Duodenal mucosa (tissue), 2 donors: Measurements from ENCODE around the gene GTPBP2.

Experiments used
- H3K27ac ChIP-seq: one replicate; pipeline ENCODE4 v1.7.0; 2013; ENCODE audit warnings: low read depth, low read length
- H3K27me3 ChIP-seq, 2 donors: one replicate each; pipeline ENCODE4 v1.7.0; 2013; ENCODE audit warnings: low read length in 2 of 2, control low read depth in 1 of 2; ENCODE audit not compliant: insufficient read depth in 2 of 2, control insufficient read depth in 1 of 2
- H3K36me3 ChIP-seq, 2 donors: one replicate each; pipeline ENCODE4 v1.7.0; 2013; ENCODE audit warnings: low read length in 2 of 2, control low read depth in 1 of 2; ENCODE audit not compliant: insufficient read depth in 2 of 2, control insufficient read depth in 1 of 2
- H3K4me1 ChIP-seq, 2 donors: one replicate each; pipeline ENCODE4 v1.7.0; 2013; ENCODE audit warnings: low read length in 2 of 2, control low read depth in 1 of 2; ENCODE audit not compliant: insufficient read depth in 2 of 2, control insufficient read depth in 1 of 2
- H3K4me3 ChIP-seq, 2 donors: one replicate each; pipeline ENCODE4 v1.7.0; 2013; ENCODE audit warnings: low read length in 2 of 2, low read depth in 1 of 2
- H3K9ac ChIP-seq, 2 donors: one replicate each; pipeline ENCODE4 v1.7.0; 2013; ENCODE audit warnings: low read length in 2 of 2, low read depth in 1 of 2
- H3K9me3 ChIP-seq, 2 donors: one replicate each; pipeline ENCODE4 v1.7.0; 2013; ENCODE audit warnings: low read length in 2 of 2, control low read depth in 1 of 2; ENCODE audit not compliant: control insufficient read depth in 1 of 2

The GTPBP2 gene

GRCh38 chr6:43623880-43624785 lies 4.9 kb downstream of the GTPBP2 start:
- no peak overlapping the region for H3K27ac ChIP-seq
- no peaks in the 10 kb centered on the region for H3K27me3 ChIP-seq
- H3K9me3 ChIP-seq, result no peaks in the 10 kb centered on the region
- peaks cover 14 to 20% of the 10 kb centered on the region in 2 donors for H3K4me1 ChIP-seq
- H3K36me3 ChIP-seq, result peaks cover 56 to 67% of the 10 kb centered on the region in 2 donors
- no peak overlapping the region for H3K9ac ChIP-seq
- H3K4me3 ChIP-seq, result no peak overlapping the region

- Histone ChIP-seq H3K9me3 (no peaks in the 10 kb centered on the region), H3K27me3 (no peaks in the 10 kb centered on the region), H3K9ac (no peak overlapping the region), H3K36me3 (peaks cover 56 to 67% of the 10 kb centered on the region in 2 donors), H3K4me3 (no peak overlapping the region), H3K4me1 (peaks cover 8 to 9% of the 10 kb centered on the region in 2 donors), H3K27ac (no peak overlapping the region)
Observed at GRCh38 chr6:43622541-43622940, 6.5 kb downstream of the GTPBP2 start.

GRCh38 chr6:43621836-43622180 lies 7.3 kb downstream of the GTPBP2 start:
- Histone ChIP-seq H3K9ac (no peak overlapping the region), H3K27me3 (no peaks in the 10 kb centered on the region), H3K4me3 (no peak overlapping the region), H3K36me3 (peaks cover 56 to 67% of the 10 kb centered on the region in 2 donors), H3K27ac (no peak overlapping the region), H3K4me1 (peaks cover under 1 to 1% of the 10 kb centered on the region in 2 donors), H3K9me3 (no peaks in the 10 kb centered on the region)

GRCh38 chr6:43621078-43621835 lies 7.8 kb downstream of the GTPBP2 start:
- peaks cover 56 to 68% of the 10 kb centered on the region in 2 donors for H3K36me3 ChIP-seq
- no peaks in the 10 kb centered on the region for H3K4me1 ChIP-seq
- H3K9me3 ChIP-seq, result no peaks in the 10 kb centered on the region
- H3K9ac ChIP-seq, result no peak overlapping the region
- H3K27ac ChIP-seq, result no peak overlapping the region
- no peaks in the 10 kb centered on the region for H3K27me3 ChIP-seq
- H3K4me3 ChIP-seq, result no peak overlapping the region

DNA sequence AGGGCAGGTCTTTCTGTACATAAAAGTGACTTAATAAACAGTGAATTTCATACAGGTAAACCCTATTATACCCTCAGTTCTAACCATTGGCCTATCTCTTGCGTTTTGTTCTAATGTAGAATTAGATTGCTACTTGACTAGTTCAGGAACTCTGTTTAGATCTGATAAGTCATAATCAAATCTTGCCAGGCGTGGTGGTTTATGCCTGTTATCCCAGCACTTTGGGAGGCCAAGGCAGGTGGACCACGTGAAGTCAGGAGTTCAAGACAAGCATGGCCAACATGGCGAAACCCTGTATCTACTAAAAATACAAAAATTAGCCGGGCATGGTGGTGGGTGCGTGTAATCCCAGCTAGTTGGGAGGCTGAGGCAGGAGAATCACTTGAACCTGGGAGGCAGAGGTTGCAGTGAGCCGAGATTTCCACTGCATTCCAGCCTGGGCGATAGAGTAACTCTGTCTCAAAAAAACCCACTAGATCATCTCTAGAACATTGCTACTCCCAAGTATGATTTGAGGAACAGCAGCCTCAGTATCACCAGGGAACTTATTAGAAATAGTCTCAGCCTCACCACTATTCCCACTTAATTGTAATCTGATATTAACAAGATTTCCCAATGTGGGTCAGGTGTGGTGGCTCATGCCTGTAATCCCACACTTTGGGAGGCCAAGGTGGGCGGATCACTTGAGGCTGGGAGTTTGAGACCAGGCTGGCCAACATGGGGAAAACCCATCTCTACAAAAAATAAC lies 12.2 kb downstream of the GTPBP2 start:
- peaks cover 27 to 46% of the 10 kb centered on the region in 2 donors for H3K36me3 ChIP-seq
- H3K4me1 ChIP-seq, result no peaks in the 10 kb centered on the region
- no peak overlapping the region for H3K9ac ChIP-seq
- H3K27me3 ChIP-seq, result no peaks in the 10 kb centered on the region
- H3K27ac ChIP-seq, result no peak overlapping the region
- H3K9me3 ChIP-seq, result no peaks in the 10 kb centered on the region
- no peak overlapping the region for H3K4me3 ChIP-seq

DNA sequence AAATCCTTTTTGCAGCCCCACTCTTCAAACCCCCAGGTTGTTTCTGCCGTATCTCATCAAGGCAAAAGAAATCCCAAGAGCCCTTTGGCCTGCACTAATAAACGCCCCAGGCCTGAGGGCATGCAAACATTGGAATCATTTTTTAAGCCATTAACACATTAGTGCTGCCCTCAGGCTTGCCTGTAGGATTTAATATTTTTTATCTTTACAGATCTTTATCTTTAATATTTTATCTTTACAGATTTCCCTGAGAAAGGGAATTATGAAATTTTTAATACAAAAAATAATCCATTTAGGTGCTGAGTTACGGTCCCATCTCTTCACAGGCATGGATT lies 14.7 kb downstream of the GTPBP2 start:
- Histone ChIP-seq H3K36me3 (peaks cover 20 to 40% of the 10 kb centered on the region in 2 donors), H3K27ac (no peak overlapping the region), H3K4me1 (no peaks in the 10 kb centered on the region), H3K27me3 (no peaks in the 10 kb centered on the region), H3K9ac (no peak overlapping the region), H3K4me3 (no peak overlapping the region), H3K9me3 (no peaks in the 10 kb centered on the region)

GRCh38 chr6:43613721-43614395 lies 15.2 kb downstream of the GTPBP2 start:
- H3K4me3 ChIP-seq, result no peak overlapping the region
- peaks cover 23 to 40% of the 10 kb centered on the region in 2 donors for H3K36me3 ChIP-seq
- no peaks in the 10 kb centered on the region for H3K4me1 ChIP-seq
- H3K27ac ChIP-seq, result no peak overlapping the region
- no peaks in the 10 kb centered on the region for H3K9me3 ChIP-seq
- no peaks in the 10 kb centered on the region for H3K27me3 ChIP-seq
- no peak overlapping the region for H3K9ac ChIP-seq

DNA sequence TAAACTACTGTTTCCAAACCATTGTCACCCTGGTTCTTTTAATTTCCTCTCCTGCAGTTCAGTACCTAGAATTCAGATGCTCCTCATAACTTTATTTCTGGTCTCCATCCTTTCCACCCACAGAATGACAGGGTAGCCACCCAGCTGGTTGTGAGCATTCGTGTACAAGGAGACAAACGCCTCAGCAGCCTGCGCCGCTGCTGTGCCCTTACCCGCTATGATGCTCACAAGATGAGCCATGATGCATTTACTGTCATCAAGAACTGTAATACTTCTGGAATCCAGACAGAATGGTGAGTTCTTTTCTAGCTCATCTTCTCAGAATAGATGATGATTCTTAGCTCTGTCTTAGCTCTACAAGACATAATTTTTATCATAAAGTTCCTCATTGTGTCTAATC lies 18.6 kb downstream of the GTPBP2 start:
- Histone ChIP-seq H3K9me3 (no peaks in the 10 kb centered on the region), H3K9ac (no peak overlapping the region), H3K36me3 (peaks cover 23 to 45% of the 10 kb centered on the region in 2 donors), H3K4me1 (no peaks in the 10 kb centered on the region), H3K27me3 (no peaks in the 10 kb centered on the region), H3K27ac (no peak overlapping the region), H3K4me3 (no peak overlapping the region)

GRCh38 chr6:43609402-43609801 lies 19.7 kb downstream of the GTPBP2 start:
- Histone ChIP-seq H3K9ac (no peak overlapping the region), H3K27me3 (no peaks in the 10 kb centered on the region), H3K4me3 (no peak overlapping the region), H3K4me1 (no peaks in the 10 kb centered on the region), H3K36me3 (peaks cover 29 to 51% of the 10 kb centered on the region in 2 donors), H3K27ac (no peak overlapping the region), H3K9me3 (no peaks in the 10 kb centered on the region)
